Activated CD8-positive, alpha-beta memory T cell treated with anti-CD3 and anti-CD28 coated beads for 36 hours (primary cell): ENCODE data around the gene PI4K2A. TPM values are rescaled to one million over a fixed set of nuclear protein-coding genes. Genes with fewer than 3 reads are reported as not detected.

Source experiments
- CTCF ChIA-PET: fragments of 350-600 bp; sonication (Branson Sonifier 250); formaldehyde crosslinking; loops from one replicate; lab custom pipeline; 2021; ENCODE audit warnings: antibody characterized with exemption; lab: Charles Lee
- POLR2A ChIA-PET: fragments of 350-600 bp; sonication (Branson Sonifier 250); formaldehyde crosslinking; loops from one replicate; lab custom pipeline; 2021; ENCODE audit warnings: antibody characterized with exemption; lab: Charles Lee
- total RNA-seq, 2 experiments: library from RNA; stranded (reverse); gene quantifications; one replicate each; pipeline ENCODE4 v1.2.3, GENCODE V29; 2021

Gene PI4K2A
- total RNA-seq, 2 experiments from 2014 or later = 14.6 to 15.0 TPM

DNA sequence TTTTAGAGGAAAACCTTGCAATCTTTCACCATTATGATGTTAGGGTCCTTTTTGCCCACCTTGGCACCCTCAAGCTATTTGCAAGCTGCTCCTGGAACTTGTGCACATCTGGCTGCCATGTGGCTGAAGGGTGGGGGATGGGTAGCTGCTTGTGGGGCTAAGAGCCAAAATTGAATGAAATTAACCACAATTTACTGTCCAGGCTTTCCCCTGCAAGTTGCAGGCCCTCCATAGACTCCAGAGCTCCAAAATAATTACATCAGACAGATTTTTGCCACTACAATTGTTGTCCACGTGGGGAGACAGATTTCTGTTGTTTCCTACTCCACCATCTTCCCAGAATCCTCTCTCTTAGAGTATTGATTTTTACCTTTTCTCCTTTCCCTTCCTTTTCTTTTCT is 19.1 kb downstream of the PI4K2A start:
- ChIA-PET POLR2A (no interaction called here), CTCF (interaction anchor here (0.7 to 1.3 kb wide), 2 partner anchors 18 to 23 kb away, joined by 3 to 4 read pairs; no protein-coding TSS in a partner anchor)

DNA sequence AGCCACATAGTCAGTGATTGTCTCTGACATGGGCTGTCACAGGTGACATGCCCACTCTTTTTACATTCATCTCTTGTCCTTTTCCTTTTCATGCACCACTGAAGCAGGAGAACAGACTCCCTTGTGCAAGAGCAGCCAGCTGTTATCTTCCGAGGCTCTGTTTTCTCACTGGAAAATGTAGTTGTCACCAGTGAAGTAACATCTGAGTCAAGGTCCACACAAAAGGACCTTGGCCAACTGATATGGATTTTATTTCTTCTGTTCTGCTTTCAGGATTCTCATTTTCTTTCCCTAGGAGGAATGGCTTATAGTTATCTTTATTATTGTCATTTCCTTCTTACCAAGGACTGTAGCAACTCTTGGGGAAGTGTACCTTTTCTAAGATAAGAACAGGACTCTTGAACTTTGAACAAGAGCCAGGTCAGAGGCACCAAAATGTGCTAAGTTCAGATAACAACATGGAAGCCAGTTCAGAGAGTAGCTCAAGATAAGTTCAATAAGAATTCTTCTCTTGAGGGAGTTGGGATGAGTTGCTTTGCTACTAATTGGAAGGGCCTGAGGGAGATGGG is 23.9 kb downstream of the PI4K2A start:
- CTCF ChIA-PET = no interaction called here
- POLR2A ChIA-PET = no interaction called here

DNA sequence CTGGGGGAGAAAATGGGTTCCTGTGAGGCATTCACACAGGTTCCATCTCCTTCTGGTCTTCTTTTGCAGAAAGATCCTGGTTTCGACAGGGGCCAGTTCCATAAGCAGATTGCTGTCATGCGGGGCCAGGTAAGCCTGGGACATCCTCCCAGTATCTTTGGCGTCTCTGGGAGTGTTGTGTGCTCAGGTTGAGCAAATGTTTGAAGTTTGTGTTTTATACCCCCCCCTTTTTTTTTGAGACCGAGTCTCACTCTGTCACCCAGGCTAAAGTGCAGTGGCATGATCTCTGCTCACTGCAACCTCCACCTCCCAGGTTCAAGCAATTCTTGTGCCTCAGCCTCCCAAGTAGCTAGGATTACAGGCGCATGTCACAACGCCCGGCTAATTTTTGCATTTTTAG is 26.5 kb downstream of the PI4K2A start:
- CTCF ChIA-PET = no interaction called here
- POLR2A ChIA-PET = no interaction called here

DNA sequence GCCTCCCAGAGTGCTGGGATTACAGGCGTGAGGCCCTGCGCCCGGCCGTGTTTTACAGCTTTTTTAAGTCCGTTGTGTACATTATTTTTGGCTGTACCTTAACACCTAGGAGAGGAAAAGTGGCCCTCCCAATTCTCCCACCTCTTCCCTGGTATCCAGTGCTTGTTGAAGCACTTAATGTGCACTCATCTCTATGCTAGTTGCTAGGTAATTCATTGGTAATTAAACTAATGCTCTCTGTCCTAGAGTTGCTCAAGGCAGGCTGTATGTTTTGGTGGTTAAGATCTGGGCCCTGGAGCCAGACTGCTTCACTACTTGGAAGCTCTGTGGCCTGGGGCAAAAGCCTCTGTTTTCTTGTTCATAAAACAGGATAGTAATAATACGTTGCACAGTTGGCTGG is 27.0 kb downstream of the PI4K2A start:
- POLR2A ChIA-PET = no interaction called here
- CTCF ChIA-PET = no interaction called here

DNA sequence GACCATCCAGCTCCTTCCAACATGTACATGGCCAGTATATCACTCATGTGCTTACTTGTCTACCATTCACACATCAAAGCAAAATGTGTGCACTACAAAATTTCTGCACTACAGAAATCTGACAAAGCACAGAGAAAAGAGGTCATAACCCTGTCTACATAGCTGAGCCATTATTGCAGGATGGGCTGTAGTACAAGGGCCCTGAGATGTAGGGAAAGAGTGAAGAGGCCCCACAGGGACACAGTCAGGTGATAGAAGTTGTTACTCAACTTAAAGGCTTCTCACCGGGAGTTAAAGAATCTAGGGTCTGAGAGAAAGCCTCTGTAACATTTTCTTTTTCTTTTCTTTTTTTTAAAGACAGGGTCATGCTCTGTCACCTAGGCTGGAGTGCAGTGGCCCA is 29.1 kb downstream of the PI4K2A start:
- CTCF ChIA-PET = interaction anchor here (1.1 kb wide), 1 partner anchor 32 kb away, joined by 3 read pairs; no protein-coding TSS in a partner anchor
- POLR2A ChIA-PET = no interaction called here

DNA sequence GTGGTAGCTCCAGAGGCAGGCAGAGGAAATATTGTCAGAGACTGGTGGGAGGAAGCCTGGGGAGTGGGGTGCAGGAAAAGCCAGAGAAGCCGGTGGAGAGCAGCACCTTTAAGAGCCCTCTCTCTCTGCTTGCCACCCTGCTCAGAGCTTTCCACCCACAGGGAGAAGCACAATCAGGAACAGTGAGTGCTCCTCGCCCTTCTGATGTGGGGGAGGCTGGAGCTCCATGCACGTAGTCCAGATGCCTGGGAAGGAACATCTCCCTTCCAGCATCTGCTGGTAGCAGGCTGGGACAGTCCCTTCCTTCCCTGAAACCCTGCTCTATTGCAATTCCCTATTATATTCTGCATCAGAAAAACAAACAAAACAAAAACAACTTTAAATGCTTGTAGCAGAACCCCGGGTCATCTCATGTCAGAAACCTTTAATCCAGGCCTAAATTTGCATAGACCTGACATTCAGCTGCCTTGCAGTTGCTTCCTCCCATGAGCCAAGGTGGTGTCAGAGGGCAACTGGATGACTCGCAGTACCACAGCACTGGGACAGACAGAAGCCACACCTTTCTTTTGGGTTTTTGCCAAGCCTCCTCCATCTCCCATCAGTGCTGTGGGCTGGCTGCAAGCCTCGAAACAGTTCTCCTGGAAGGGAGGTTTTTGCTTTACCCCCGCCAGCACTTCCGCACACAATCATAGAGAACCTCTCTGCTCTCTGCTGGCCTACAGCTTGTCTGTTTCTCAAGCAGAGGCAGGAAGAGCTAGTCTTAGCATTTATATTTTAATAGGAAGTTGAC is 33.5 kb downstream of the PI4K2A start:
- ChIA-PET CTCF (interaction anchor here (0.7 to 1.0 kb wide), 2 partner anchors 27 to 34 kb away, joined by 3 read pairs; no protein-coding TSS in a partner anchor), POLR2A (no interaction called here)

DNA sequence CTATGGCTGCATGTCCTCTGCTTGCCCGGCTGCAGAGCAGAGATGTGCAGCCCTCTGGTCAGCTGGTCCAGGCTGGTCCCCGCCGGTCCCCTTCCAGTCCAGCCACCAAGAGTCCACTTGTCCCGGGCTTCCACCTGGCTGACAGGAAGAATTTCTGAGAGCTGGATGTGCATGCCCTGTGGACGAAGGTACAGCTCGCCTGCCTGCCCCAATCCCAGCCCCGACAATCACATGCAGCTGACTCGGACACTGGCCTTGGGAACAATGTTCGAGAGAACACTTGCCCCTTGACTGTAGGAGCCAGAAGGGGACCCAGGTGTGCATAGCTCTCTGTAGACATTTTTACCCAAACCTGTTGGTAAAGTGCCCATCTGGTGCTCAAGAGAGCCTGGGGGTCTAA is 34.8 kb downstream of the PI4K2A start:
- ChIA-PET POLR2A (no interaction called here), CTCF (interaction anchor here (0.5 to 1.2 kb wide), 4 partner anchors 20 to 56 kb away, joined by 3 to 4 read pairs (median 3); no protein-coding TSS in a partner anchor)

DNA sequence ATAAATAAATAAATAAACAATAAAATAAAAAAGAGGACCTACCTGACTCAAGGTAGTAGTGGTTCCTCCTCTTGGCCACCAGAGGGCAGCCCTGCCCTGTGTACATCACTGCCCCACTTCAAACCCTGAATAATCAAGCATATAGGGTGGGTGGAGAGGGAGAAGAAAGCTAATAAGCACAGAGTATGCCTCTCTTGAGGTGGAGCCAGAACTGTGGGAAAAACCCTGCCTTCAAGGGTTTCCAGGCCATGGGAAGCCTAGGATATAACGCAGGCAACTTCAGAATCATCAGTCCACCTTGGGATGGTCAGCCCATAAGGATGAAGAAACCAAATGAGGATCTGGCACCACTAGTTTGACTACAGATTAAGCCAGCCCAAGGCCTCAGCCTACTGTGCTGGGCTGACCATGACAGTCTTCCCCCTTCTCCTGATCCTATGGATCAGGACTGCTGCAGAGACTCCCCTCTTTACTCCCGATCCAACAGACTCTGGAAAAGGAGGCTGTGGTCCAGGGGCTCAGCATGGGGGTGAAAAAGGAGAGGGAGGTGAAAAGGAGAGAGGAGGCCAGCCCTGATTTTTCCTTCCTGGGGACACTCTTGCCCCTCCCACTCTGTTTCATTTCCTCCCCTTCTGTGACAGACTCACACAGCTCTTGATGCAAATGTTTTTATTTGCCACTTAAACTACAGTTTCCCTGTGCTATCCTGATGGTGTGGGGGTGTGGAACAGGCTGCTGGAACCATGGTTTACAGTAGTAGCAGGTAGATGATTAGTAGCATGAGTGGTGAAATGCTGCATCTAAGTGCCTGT is 36.5 kb downstream of the PI4K2A start:
- ChIA-PET CTCF (interaction anchor here (1.0 to 3.2 kb wide), 8 partner anchors 10 to 79 kb away, joined by 3 to 19 read pairs (median 4); partner anchors contain the start of gene AVPI1), POLR2A (no interaction called here)

DNA sequence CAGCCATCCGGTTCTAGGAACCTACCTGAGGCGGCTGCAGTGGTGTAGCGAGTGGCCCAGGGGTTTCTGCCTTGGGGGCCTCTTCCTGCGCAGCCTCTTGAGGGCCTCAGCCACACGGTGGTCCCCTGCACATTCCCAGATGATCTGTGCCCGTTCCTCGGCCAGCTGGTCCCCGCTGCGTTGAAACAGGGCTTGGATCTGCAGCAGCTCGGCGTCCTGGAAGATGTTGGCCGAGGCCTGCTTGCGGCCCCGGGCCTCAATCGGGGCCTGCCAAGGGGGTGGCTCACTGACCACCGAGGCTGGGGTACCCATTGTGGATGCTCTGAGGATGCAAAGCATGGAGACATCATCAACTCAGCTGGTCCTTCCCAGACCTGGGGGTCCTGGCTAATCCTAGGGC is 39.1 kb downstream of the PI4K2A start:
- CTCF ChIA-PET = interaction anchor here (3.2 kb wide), 1 partner anchor 22 kb away, joined by 10 read pairs; no protein-coding TSS in a partner anchor
- POLR2A ChIA-PET = no interaction called here

DNA sequence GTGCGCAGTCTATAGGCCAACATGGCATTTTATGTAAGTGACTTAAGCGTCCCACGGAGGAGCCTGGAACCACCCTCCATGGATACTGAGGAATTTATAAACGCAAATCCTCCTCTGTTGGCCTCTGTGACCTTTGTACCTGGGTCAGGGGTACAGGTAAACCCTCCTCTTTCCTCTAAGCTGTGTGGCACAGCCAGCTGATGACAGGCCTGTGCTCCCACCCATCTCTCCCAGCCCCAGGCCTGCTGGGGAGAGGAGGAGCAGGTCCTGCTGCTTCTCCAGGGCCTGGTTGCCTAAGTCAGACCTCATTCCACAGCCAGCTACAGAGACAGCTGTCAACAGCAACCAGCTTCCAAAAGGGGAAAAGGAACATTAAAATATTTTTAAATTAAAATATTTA is 41.6 kb downstream of the PI4K2A start:
- POLR2A ChIA-PET = no interaction called here
- CTCF ChIA-PET = interaction anchor here (2.8 kb wide), 1 partner anchor 50 kb away, joined by 13 read pairs; no protein-coding TSS in a partner anchor

DNA sequence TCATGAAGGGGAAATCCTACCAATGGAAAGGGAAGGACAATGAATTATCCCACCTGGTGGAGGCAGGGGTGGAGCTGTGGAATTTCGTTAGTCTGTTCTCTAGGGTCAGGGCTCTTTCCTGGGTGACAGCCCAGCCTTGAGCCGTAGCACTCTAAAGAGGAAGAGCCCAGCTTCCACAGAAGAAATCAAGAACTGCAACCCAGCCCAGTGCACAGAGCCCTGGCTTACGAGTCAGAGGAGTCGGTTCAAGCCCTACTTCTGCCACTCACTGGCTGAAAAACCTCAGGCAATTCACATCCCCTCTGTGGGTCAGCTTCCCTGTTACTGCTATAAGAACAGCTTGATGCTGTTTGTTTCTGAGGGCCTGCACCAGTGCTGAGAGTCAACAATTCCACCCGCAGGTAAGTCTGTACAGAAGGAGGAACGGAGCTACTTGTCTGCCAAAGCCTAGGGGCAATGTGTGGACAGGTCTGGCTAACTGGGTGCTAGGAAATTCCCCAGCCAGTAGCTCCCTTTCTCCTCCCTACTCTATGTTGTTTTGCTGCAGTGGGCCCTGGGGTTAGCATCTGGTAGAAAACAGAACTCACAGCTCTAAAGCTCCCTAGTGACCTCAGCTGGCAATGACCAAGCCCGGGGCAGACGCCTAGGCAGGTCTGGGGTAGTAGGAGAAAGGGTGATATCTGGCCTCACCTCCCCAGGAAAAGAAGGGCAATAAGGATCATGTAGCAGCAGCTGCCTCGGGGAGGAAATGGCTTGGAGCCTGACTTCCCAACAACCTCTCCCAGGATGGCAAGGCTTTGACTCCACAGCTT is 43.3 kb downstream of the PI4K2A start:
- POLR2A ChIA-PET = no interaction called here
- CTCF ChIA-PET = interaction anchor here (0.7 to 2.8 kb wide), 3 partner anchors 18 to 48 kb away, joined by 5 to 13 read pairs (median 6); no protein-coding TSS in a partner anchor

DNA sequence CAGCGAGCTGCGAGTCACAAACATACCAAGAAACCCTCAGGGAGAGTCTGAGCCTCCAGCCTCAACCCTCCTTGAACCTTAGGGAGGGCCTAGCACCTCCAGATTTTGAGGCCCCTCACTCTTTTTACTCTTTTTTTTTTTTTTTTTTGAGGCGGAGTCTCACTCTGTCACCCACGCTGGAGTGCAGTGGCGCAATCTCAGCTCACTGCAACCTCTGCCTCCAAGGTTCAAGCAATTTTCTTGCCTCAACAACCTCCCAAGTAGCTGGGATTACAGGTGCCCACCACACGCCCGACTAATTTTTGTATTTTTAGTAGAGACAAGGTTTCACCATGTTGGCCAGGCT is 43.9 kb downstream of the PI4K2A start:
- ChIA-PET CTCF (interaction anchor here (1.3 to 2.8 kb wide), 2 partner anchors 17 to 48 kb away, joined by 6 to 13 read pairs; no protein-coding TSS in a partner anchor), POLR2A (interaction anchor here (0.7 kb wide), 1 partner anchor 270 kb away, joined by 4 read pairs; no protein-coding TSS in a partner anchor)

DNA sequence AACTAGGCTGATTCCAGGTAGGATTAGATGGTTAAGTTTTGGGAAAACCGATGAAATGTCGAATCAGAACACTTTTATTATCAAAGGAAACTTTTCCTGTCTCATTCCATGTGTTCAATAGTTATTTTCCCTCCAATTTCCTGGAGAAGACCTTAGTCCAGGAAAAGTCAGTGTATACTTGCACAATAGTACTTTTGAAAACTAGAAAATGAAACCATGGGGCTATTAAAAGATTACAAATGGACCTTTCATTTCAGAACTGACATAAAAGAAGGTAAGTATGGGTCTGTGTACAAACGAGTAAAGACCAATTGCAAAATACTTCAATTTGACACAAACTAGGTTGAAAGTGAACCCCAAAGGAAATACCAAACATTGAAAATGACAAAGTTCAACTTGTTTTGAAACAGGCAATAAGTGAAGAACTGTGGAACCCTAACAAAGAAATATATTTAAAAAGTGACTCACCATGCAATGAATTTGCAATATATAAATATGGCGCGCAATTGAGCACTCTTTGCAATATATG is 44.5 kb downstream of the PI4K2A start:
- CTCF ChIA-PET = interaction anchor here (1.4 to 2.8 kb wide), 2 partner anchors 28 to 47 kb away, joined by 3 to 13 read pairs; no protein-coding TSS in a partner anchor
- POLR2A ChIA-PET = interaction anchor here (0.7 kb wide), 1 partner anchor 270 kb away, joined by 4 read pairs; no protein-coding TSS in a partner anchor

DNA sequence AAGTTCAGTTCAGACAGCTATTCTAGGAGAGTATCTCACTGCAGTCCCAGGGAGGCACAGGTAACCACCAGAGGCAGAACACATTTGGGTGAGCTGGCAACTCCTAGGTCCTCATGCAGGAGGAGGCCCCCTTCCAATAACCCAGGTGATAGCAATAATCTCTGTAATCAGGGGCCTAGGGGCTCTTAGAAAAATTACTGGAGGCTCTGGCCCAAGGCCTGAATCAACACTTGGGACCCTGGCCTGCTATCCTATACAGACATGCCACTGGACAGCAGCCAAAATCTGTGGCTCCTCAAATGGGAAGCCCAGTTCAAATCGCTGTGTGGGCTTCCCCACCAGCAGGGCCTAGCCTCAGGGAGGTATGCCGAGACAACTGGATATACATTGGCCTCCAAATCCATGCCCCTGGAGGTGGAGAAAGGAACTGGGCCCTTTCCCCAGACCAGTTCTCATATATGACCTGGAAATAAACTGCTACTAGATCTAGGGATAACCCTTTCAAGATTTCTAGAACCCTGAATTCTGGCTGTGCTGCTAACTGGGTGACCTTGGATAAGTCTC is 45.0 kb downstream of the PI4K2A start:
- CTCF ChIA-PET = interaction anchor here (1.2 to 2.0 kb wide), 3 partner anchors 8 to 285 kb away, joined by 3 to 19 read pairs (median 3); no protein-coding TSS in a partner anchor
- POLR2A ChIA-PET = no interaction called here

DNA sequence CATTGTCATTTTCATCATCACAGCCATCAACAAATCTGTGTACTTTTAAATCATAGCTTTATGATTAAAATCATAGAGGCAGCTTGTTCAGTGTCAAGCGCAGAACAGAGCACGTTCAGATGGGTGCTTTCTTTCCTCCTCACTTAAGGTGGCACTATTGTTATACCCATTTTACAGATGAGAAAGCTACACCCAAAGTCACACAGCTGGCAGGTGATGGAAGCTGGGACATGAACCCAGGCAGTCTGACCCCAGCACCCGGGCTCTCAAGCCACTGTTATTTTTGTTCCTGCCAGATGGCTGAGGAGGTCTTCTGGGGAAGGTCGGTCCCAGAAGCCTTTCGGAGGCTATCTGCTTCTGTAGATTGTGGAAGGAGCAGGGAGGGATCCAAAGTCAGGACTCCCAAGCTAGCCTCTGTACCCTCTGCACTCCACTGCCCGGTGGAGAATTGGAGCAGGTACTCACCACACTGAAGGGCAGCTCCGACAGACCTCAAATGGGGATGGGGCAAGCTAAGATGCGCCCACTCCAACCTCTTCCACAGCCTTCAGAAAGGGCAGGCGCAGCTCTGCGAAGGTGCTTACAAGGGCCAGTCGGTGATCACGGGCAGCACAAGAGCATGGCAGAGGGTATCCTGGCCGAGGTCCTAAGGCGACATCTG is 46.0 kb downstream of the PI4K2A start:
- POLR2A ChIA-PET = interaction anchor here (0.6 to 1.5 kb wide), 5 partner anchors 25 to 189 kb away, joined by 3 to 9 read pairs (median 3); partner anchors contain the start of genes PI4K2A and ZFYVE27
- CTCF ChIA-PET = interaction anchor here (0.6 to 3.9 kb wide), 11 partner anchors 9 to 350 kb away, joined by 3 to 19 read pairs (median 7); partner anchors contain the start of gene ZFYVE27

DNA sequence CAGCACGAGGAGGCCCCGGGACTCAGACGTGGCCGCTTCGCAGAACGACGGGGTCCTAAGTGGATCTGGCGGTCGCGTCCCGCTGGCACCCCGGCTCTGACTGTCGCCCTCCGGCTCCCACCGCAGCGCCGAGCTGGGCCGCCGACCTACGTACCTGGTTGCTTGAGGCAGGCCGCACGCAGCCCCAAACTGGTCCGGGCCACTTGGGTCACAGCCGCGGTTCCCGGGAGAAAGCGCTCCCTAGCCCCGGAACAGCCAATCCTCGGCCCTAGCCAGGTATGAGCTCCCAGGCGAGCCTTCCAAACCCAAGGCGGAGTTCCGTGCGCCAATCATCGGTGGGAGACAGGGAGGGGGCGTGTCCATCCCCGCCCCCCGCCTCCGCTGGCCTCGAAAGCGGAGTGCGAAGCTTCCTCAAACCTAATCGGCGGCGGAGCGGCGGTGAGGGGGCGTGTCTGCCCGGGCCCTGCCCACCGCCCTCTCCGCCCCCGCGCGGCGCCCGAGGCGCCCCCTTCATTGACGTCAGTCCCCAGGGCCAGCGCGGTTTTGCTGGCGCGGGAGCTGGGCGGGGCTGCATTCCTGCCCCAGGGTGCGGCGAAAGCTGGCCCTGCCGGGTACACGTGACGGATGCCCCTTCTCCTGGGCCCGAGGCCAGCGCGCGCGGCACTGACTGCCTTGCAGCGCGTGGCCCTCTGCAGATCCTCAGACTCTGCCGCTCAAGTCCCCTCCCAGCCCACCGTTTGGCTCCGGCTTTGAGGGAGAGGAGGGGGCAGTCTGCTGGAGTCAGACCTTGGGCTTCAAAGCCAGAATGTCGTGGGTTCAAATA is 46.7 kb downstream of the PI4K2A start, which contains the start of gene AVPI1:
Gene AVPI1 (minus strand): TSS at position 280 of the 823 bp plus-strand sequence. CDS start 7,336 bp downstream, outside the sequence.
- CTCF ChIA-PET = interaction anchor here (0.6 to 3.9 kb wide), 9 partner anchors 10 to 349 kb away, joined by 3 to 19 read pairs (median 8); partner anchors contain the start of gene ZFYVE27
- POLR2A ChIA-PET = interaction anchor here (0.6 to 1.5 kb wide), 7 partner anchors 25 to 190 kb away, joined by 3 to 9 read pairs (median 3); partner anchors contain the start of genes PI4K2A and ZFYVE27
